ENCODE data around the gene HARS1.

DNA sequence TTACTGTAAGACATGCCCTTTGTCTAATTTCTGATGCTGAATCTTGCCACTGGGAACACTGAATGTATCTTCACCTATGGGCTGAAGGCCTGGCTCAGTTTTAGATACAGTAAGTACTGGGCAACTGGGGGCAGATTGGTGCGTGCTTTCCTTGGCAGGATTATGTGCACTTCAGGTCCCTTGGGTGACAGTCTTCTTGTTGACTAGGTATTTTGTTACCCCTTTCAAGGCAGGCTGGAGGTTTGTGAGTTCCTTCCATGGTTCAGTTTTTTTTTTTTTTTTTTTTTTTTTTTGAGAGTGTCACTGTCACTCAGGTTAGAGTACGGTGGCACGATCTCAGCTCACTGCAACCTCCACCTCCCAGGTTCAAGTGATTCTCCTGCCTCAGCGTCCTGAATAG, 16.6 kb upstream of the HARS1 start:
- TF ChIP-seq, protein P1, sequence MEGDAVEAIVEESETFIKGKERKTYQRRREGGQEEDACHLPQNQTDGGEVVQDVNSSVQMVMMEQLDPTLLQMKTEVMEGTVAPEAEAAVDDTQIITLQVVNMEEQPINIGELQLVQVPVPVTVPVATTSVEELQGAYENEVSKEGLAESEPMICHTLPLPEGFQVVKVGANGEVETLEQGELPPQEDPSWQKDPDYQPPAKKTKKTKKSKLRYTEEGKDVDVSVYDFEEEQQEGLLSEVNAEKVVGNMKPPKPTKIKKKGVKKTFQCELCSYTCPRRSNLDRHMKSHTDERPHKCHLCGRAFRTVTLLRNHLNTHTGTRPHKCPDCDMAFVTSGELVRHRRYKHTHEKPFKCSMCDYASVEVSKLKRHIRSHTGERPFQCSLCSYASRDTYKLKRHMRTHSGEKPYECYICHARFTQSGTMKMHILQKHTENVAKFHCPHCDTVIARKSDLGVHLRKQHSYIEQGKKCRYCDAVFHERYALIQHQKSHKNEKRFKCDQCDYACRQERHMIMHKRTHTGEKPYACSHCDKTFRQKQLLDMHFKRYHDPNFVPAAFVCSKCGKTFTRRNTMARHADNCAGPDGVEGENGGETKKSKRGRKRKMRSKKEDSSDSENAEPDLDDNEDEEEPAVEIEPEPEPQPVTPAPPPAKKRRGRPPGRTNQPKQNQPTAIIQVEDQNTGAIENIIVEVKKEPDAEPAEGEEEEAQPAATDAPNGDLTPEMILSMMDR (IDR thresholded peaks at IDR 0.05) = no peak
- TF ChIP-seq EZH2 (IDR thresholded peaks at IDR 0.05; ENCODE audit: borderline replicate concordance, insufficient read depth, low read depth, low read length, poor library complexity, severe bottlenecking) = no peak

Measured in B cell (primary cell).